ENCODE results near the gene PAX8.

GRCh38 chr2:113237604-113238160 is 41.0 kb downstream of the PAX8 start:
- no peak for TF ChIP-seq CTCF (IDR thresholded peaks at IDR 0.05; ENCODE audit: insufficient read depth, low read length)
- TF ChIP-seq, protein P1, sequence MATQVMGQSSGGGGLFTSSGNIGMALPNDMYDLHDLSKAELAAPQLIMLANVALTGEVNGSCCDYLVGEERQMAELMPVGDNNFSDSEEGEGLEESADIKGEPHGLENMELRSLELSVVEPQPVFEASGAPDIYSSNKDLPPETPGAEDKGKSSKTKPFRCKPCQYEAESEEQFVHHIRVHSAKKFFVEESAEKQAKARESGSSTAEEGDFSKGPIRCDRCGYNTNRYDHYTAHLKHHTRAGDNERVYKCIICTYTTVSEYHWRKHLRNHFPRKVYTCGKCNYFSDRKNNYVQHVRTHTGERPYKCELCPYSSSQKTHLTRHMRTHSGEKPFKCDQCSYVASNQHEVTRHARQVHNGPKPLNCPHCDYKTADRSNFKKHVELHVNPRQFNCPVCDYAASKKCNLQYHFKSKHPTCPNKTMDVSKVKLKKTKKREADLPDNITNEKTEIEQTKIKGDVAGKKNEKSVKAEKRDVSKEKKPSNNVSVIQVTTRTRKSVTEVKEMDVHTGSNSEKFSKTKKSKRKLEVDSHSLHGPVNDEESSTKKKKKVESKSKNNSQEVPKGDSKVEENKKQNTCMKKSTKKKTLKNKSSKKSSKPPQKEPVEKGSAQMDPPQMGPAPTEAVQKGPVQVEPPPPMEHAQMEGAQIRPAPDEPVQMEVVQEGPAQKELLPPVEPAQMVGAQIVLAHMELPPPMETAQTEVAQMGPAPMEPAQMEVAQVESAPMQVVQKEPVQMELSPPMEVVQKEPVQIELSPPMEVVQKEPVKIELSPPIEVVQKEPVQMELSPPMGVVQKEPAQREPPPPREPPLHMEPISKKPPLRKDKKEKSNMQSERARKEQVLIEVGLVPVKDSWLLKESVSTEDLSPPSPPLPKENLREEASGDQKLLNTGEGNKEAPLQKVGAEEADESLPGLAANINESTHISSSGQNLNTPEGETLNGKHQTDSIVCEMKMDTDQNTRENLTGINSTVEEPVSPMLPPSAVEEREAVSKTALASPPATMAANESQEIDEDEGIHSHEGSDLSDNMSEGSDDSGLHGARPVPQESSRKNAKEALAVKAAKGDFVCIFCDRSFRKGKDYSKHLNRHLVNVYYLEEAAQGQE (IDR thresholded peaks at IDR 0.05; ENCODE audit: insufficient replicate concordance, low read depth): no peak
- no peak for TF ChIP-seq POLR2AphosphoS5 (IDR thresholded peaks at IDR 0.05; ENCODE audit: low read depth)
- TF ChIP-seq SPI1 (IDR thresholded peaks at IDR 0.05; ENCODE audit: borderline replicate concordance, low read depth): no peak
- TF ChIP-seq GABPA (IDR thresholded peaks at IDR 0.05; ENCODE audit: low read depth): no peak
